Brain pericyte (primary cell): ENCODE measurements around the gene HTT-AS.
"Not testable (repeated sequence)": the region's sequence is repeated elsewhere in the genome, so short reads cannot be mapped to it uniquely, and the experiment has no call there.

Experiments used
- DNase-seq: peaks from one replicate; pipeline ENCODE4 v3.0.0-alpha.2; 2012; ENCODE audit warnings: low read depth, low spot score

Gene HTT-AS

GRCh38 chr4:3051141-3051897 is 23.0 kb downstream of the HTT-AS start:
- DNase-seq, result not testable (repeated sequence)

- no peak for DNase-seq
Measured at GRCh38 chr4:3047464-3048286, 26.7 kb downstream of the HTT-AS start.

- DNase-seq, result no peak
Measured at GRCh38 chr4:3046623-3047022, 27.7 kb downstream of the HTT-AS start.

- DNase-seq, result no peak
Measured at GRCh38 chr4:3046162-3046561, 28.2 kb downstream of the HTT-AS start.

DNA sequence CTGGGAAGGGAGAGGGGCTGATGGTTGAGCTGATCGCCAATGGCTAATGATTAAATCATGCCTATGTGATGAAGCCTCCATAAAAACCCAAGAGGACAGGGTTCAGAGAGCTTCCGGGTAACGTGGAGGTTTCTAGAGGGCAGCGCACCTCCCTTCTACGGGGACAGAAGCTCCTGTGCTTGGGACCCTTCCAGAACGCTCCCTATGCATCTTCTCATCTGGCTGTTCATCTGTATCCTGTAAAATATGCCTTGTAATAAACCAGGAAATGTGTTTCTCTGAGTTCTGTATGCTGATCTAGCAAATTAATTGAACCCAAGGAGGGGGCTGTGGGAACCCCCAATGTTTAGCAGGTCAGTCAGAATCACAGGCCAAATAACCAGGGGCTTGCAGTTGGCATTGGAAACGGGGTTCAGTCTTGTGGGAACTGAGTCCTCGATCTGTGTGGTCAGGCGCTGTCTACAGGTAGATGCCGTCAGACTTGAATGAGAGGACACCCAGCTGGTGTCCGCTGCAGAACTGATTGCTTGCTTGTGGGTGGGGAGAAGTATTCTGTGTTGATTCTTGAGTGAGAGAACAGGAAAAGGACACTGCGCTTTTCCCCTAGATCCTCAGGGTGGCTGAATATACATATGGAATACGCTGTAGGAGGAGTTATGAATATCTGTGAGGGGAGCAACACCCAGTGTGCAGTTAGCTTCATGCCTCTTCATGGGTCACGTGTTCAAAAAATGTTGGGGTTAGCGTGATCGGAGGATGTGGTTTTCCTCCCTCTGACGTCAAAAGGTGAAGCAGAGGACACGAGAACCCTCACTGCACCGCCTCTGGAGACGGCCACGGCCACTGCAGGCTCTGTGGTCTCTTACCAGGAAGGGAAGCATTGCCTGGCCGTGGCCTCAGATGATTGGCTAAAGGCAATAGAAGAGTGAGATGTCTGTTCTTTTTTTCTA is 29.2 kb downstream of the HTT-AS start:
- peak; percentile 21 for DNase-seq

DNA sequence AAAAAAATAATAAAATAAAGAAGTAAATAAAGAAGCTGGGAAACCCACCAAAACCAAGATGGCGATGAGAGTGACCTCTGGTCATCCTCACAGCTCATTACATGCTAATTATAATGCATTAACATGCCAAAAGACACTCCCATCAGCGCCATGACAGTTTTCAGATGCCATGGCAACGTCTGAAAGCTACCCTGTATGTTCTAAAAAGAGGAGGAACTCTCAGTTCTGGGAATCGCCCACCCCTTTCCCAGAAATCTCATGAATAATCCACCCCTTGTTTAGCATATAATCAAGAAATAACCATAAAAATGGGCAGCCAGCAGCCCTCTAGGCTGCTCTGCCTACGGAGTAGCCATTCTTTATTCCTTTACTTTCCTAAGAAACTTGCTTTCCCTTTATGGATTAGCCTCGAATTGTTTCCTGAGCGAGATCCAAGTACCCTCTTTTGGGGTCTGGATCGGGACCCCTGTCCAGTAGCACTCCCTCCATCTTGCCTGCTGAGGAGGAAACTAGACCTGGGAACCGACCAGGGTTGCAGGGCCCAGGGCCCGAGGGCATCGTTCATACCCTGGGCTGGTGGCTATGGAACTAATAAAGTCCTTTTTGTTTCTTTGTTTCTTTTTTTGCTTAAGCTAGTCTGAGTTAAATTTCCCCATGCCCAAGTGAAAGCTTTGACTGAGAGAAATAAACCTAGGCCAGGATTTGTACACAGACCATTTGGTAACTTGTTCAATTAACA is 30.9 kb downstream of the HTT-AS start:
- no peak for DNase-seq

GRCh38 chr4:3042226-3042625 is 32.1 kb downstream of the HTT-AS start:
- DNase-seq, result no peak

DNA sequence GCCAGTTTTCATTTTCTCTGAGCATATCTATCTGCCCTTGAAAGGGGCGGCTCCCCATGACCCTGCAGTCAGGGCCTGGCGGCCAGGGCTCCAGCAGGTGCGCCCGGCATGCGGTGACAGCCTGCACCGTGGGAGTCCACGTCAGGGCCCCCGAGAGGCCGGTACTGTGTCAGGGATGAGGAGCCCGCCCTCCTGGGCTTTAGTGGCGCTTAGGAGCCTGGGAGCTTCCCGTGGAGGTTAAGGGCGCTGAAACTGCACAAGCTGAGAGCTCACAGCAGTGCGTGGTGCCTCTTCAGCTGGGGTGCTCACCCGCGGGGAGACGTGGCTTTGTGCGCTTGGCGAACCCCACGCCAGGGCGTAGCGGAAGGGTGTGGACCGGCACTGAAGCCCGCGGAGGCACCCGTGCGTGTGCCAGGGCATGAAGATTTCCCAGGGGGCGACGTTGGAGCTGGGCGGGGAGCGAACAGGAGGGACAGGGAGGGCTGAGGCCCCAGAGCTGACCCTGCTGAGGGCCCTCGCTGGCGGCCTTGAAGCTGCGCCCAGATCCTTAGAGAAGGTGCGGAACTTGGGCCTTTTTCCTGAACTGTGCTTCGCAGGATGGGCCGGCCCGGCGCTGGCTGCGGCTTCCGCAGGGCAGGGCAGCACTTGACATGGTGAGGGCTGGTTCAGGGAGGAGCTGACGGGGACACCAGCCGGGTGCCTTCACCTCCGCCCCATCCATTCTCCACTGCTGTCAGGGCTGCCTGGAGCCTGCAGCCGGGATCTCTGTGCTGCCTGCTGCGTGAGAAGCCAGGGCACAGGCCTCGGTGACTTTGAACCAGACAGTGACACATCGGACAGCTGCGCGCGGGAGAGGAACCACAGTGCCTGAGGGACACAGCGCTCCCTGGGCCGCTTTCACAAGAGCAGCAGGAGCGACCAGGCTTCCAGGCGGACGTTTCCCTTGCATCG is 32.9 kb downstream of the HTT-AS start:
- no peak for DNase-seq

DNA sequence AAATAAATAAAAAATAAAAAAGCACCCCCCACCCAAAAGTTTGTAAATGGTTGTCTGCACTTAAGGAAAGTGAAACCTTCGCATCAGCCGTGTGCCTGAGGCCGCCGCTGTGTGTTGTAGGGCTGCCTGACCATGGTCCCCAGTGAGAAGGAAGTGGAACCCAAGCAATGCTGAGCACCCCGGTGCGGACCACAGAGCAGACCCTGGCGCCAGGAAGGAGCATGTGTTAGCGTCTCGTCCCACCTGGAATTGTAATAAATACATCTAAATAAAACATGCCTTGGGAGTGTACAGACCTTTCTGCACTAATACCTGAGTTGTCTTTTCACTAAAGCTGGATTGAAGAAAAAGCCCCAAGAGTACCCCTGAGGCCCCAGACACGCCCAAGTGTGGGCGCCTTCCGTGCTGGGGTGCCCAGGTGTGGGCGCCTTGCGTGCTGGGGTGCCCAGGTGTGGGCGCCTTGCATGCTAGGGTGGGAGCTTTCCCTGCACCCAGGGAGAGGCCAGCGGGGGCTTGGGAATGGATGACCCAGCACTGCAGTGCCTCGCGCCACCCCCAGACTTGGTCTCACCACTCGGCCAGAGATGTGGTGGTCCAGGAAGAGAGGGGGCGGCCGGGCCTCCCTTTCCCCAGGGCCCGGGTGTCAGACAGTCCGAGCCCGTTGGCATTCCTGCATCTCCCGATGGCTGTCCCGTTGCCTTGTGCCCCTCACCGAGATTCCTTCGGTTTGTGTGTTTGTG is 33.7 kb downstream of the HTT-AS start:
- no peak for DNase-seq

GRCh38 chr4:3039706-3040366 is 34.5 kb downstream of the HTT-AS start:
- no peak for DNase-seq

GRCh38 chr4:3037957-3038461 is 36.3 kb downstream of the HTT-AS start:
- DNase-seq, result no peak

DNA sequence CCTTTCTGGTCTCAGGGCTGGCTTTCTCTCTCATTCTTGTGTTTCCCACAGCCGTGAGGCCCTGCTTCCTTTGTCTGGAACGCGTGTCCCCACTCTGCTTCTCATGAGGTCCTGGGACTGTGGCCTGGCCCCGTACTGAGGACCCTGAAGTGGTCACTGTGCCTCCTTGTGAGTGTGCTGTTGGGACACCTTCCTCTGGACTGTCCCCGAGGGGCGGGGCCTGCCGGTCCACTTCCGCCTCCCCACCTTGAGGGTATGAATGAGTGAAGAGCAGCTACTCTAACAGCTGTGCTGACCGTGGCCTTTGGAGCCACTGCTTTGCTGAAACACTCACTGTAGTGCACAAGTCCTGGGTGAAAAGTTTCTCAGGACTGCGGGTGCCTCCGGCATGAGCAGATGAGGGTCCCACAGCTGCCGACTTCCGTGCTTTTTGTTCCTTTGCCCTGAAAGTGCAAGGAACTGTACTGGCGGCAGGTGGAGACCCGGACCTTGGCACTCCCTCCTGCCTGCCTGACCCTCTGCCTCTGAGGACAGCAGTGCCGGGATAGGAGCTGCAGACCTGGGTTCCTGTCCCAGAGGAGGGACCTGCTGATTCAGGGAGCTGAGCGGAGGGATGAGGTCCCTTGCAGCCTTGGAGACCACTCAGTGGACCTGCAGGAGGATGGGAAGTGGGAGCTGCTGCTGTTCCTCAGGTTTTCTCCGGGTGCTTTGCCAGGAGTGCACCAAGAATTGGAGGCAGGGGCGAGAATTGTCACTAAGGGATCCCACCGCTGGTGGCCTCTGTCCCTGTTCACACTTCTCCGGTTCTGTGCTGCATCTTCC is 38.0 kb downstream of the HTT-AS start:
- DNase-seq, result no peak

GRCh38 chr4:3035674-3036073 is 38.7 kb downstream of the HTT-AS start:
- no peak for DNase-seq

GRCh38 chr4:3035249-3035648 is 39.1 kb downstream of the HTT-AS start:
- DNase-seq, result no peak

GRCh38 chr4:3034231-3034630 is 40.1 kb downstream of the HTT-AS start:
- no peak for DNase-seq

GRCh38 chr4:3031357-3032082 is 42.8 kb downstream of the HTT-AS start:
- no peak for DNase-seq
